HL-60 (cell line): ENCODE measurements around the gene LUZP2.

Experiments used
- DNase-seq, 2 experiments: peaks; one replicate each; pipeline ENCODE4 v3.0.0-alpha.2; 2010 to 2020; ENCODE audit warnings: low read depth in 1 of 2, low spot score in 1 of 2
- H3K27ac ChIP-seq: fragments of 250-450 bp; sonication (Bioruptor Pico); replicated peaks from 2 replicates; pipeline ENCODE4 v1.5.1; 2020; ENCODE audit warnings: mild to moderate bottlenecking, moderate library complexity
- H3K27me3 ChIP-seq: fragments of 250-450 bp; sonication (Bioruptor Pico); 2 replicates; pipeline ENCODE4 v1.5.1; 2021; ENCODE audit warnings: mild to moderate bottlenecking, moderate library complexity; ENCODE audit not compliant: insufficient read depth, poor library complexity, severe bottlenecking
- H3K4me3 ChIP-seq: replicated peaks from 2 replicates; pipeline ENCODE4 v1.5.1; 2011; ENCODE audit warnings: mild to moderate bottlenecking, control low read depth, low read length; ENCODE audit not compliant: insufficient read depth
- GABPA ChIP-seq: IDR thresholded peaks from 2 replicates; pipeline ENCODE4 v1.6.1; 2012; ENCODE audit warnings: low read depth
- POLR2AphosphoS5 ChIP-seq: IDR thresholded peaks from 2 replicates; pipeline ENCODE4 v1.6.1; 2012; ENCODE audit warnings: low read depth
- SPI1 ChIP-seq: IDR thresholded peaks from 2 replicates; pipeline ENCODE4 v1.6.1; 2012; ENCODE audit warnings: low read depth, mild to moderate bottlenecking, borderline replicate concordance
- TF ChIP-seq, protein P1 (sequence below): IDR thresholded peaks from 2 replicates; pipeline ENCODE4 v1.6.1; 2012; ENCODE audit warnings: low read depth; ENCODE audit not compliant: insufficient replicate concordance
- TF ChIP-seq, protein P2 (sequence below): IDR thresholded peaks from one replicate; pipeline ENCODE4 v1.5.1; 2011; ENCODE audit warnings: low read length, control low read depth, inconsistent platforms; ENCODE audit not compliant: insufficient read depth

Gene LUZP2

DNA sequence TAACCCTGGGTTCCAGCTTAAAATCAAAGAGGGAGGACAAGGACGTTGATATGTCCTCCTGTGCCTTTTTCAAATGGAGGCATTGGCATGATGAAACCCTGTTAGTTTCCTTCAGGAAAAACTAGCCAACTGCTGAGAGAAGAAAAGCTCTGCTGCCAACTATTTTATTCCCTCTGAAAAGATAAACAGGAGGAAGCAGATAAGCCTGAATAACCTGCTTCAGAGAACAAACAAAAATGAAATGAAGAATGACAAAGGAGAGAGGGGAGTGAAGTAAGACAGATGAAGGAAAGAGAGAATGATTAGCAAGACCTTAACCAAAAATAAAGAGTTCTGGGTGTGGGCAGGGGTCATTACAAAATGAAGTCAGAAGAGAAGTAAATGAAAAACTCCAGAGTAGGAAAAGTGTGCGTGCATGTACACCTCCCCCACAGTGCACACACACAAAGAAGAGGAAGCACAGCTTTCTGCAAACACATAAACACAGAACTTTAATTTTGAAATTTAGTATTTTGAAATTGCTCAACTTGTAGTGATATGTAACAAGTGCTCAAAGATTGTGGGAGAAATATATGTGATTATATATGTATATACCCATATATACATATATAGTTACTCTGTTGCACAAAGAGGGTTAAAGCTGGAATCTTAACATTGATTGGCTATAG lies 332.2 kb downstream of the LUZP2 start:
- TF ChIP-seq, protein P1, sequence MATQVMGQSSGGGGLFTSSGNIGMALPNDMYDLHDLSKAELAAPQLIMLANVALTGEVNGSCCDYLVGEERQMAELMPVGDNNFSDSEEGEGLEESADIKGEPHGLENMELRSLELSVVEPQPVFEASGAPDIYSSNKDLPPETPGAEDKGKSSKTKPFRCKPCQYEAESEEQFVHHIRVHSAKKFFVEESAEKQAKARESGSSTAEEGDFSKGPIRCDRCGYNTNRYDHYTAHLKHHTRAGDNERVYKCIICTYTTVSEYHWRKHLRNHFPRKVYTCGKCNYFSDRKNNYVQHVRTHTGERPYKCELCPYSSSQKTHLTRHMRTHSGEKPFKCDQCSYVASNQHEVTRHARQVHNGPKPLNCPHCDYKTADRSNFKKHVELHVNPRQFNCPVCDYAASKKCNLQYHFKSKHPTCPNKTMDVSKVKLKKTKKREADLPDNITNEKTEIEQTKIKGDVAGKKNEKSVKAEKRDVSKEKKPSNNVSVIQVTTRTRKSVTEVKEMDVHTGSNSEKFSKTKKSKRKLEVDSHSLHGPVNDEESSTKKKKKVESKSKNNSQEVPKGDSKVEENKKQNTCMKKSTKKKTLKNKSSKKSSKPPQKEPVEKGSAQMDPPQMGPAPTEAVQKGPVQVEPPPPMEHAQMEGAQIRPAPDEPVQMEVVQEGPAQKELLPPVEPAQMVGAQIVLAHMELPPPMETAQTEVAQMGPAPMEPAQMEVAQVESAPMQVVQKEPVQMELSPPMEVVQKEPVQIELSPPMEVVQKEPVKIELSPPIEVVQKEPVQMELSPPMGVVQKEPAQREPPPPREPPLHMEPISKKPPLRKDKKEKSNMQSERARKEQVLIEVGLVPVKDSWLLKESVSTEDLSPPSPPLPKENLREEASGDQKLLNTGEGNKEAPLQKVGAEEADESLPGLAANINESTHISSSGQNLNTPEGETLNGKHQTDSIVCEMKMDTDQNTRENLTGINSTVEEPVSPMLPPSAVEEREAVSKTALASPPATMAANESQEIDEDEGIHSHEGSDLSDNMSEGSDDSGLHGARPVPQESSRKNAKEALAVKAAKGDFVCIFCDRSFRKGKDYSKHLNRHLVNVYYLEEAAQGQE, result no peak
- TF ChIP-seq POLR2AphosphoS5 (no peak), SPI1 (no peak; the same call in 1 of the 2 replicates), GABPA (no peak)
- TF ChIP-seq, protein P2, sequence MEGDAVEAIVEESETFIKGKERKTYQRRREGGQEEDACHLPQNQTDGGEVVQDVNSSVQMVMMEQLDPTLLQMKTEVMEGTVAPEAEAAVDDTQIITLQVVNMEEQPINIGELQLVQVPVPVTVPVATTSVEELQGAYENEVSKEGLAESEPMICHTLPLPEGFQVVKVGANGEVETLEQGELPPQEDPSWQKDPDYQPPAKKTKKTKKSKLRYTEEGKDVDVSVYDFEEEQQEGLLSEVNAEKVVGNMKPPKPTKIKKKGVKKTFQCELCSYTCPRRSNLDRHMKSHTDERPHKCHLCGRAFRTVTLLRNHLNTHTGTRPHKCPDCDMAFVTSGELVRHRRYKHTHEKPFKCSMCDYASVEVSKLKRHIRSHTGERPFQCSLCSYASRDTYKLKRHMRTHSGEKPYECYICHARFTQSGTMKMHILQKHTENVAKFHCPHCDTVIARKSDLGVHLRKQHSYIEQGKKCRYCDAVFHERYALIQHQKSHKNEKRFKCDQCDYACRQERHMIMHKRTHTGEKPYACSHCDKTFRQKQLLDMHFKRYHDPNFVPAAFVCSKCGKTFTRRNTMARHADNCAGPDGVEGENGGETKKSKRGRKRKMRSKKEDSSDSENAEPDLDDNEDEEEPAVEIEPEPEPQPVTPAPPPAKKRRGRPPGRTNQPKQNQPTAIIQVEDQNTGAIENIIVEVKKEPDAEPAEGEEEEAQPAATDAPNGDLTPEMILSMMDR, result no peak
- DNase-seq, result no peak

DNA sequence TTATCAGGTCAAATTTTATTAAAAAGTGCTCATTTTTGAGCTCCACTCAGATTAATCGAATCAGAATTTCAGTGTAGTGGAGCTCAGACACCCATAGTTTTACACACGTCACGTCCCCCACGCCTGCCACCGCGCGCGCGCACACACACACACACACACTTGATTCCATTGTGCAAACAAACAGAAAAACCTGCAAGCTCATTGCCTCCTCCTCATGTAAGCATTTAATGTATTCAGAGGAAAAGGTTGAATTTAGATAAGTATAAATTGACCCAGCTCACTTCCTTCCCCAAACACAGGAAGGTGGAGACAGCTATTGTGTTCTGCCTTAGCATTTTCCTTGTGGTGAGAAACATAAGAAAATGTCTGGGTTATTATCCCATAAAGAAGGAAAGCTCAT lies 336.7 kb downstream of the LUZP2 start:
- no peak for DNase-seq
- Histone ChIP-seq H3K27me3 (no peaks in the 10 kb centered on the region), H3K4me3 (no peak overlapping the region), H3K27ac (no peak overlapping the region)
- TF ChIP-seq, protein P2, result no peak
- TF ChIP-seq, protein P1, result no peak
- TF ChIP-seq POLR2AphosphoS5, result no peak
- no peak for TF ChIP-seq GABPA
- no peak for TF ChIP-seq SPI1

More for the DNA sequence above, 332.2 kb downstream of the LUZP2 start:
- H3K27ac ChIP-seq, result no peak overlapping the region
- H3K4me3 ChIP-seq, result no peak overlapping the region
- no peaks in the 10 kb centered on the region for H3K27me3 ChIP-seq

DNA sequence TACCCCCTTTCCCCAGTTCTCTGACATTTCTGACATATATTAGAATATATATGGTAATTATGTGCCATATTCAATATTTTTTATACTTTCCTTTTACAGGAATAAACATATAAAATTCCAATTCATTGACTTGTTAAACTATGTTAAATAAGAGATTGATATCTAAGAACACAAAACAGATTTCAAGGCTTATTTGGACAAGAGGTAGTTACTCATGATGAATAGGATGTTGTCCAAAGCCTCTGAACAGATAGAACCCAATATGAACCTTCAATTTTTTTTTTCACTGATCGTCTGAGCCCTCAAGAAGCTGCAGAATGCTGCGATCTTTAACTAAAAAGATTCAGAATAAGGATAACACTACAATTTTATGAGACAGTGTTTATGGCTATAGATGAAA lies 340.3 kb downstream of the LUZP2 start:
- no peak overlapping the region for H3K27ac ChIP-seq
- no peak for TF ChIP-seq SPI1
- TF ChIP-seq POLR2AphosphoS5, result no peak
- TF ChIP-seq, protein P1, result no peak
- TF ChIP-seq, protein P2, result no peak
- no peak for TF ChIP-seq GABPA
- no peaks in the 10 kb centered on the region for H3K27me3 ChIP-seq
- H3K4me3 ChIP-seq, result no peak overlapping the region
- no peak for DNase-seq
